NCI-H460 (cell line): ENCODE measurements around the gene TMEM191B. TPM values are rescaled to one million over a fixed set of nuclear protein-coding genes. Genes with fewer than 3 reads are reported as not detected.
"Not testable (repeated sequence)": the region's sequence is repeated elsewhere in the genome, so short reads cannot be mapped to it uniquely, and the experiment has no call there.

Source experiments
- DNase-seq: peaks from one replicate; pipeline ENCODE4 v3.0.0-alpha.2; 2016; ENCODE audit warnings: low read depth; ENCODE audit errors: extremely low read depth
- total RNA-seq: library from RNA; depleted of rRNA; stranded (reverse); fragments of >200 nt; shearing (Covaris generic); gene quantifications from 2 replicates; pipeline ENCODE4 v1.2.3, GENCODE V29; 2014; rRNA removed

TMEM191B gene
- total RNA-seq, 1 experiment from 2014 or later: 0.52 TPM

DNA sequence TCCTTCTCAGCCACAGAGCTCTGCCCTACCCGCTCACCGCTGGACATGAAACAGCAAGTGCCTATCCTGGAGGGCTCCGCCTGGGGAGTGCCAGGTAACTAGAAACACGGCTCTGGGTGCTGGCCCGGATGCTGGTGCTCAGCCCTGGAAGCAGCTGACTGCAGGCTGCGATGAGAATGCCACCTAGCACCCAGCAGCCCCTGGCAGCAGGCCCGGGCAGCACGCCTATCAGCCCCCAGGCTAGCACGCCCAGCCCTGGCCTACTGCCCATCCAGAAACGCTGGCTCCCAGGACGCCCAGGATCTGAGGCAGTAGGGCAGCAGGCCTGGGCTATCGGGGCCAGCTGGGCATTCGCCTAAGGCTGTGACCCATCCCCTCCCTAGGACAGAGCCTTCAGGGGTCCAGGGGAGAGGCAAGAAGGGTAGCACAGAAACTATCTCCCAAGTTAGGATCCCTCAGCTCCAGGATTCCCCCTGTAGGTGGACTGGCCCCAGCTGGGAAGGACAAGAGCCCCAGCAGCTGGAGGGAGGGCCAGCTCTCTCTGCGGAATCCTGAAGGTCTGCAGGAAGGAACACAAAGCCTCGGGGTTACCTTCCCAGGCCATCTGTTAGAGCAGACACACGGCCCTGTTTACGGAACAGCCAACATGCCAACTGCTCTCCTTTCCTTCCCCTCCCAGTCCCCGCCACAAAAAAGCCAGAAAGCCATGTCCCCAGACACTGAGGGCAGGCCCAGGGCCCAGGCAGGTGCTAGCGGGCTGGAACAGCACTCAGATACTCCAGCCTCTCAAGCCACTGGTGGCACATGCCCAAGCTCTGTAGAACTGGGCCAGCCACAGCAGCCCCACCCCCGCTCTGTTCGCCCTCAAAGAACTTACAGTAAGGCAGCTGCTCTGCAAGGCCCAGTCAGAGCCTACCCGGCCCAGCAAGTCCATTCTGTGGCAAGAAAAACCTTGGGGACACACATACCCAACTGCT, 27.0 kb downstream of the TMEM191B start:
- not testable (repeated sequence) for DNase-seq

DNA sequence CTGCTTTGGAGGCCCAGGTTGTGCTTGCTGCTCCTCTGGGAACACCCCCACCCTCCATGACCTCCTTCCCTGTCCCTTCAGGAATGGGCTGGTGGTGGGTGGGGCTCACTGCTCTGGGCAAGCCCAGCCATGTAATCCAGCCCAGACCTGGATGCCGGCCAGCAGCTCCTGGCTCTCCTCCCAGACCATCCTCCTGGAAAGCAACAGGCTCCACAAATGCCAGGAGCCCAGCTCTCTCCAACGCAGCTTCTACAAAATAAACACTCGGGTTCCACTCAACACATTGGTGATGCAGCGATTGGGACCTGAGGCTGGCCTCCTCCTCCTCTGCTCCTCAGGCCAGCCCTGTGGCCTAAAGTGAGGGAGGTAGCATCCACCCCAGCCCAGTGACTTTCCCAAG, 30.9 kb downstream of the TMEM191B start:
- not testable (repeated sequence) for DNase-seq

DNA sequence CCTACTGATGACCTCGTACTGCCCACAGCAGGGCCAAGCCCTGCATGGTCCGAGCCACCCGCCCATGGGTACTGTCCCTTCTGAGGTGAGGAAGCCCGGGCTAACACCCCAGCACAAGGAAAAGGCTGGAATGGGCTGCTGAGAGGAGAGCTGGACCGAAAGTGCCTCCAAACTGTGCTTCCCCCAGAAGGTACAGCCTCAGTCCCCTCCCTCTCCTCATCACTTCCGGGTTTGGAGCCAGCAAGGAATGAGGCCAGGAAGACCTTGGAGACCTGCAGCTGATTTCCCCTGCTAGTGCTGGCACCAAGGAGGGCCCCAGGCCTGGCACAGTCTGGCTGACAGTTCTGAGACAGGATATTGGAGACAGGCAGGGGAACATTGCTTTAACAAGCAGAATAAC, 31.3 kb downstream of the TMEM191B start:
- DNase-seq: not testable (repeated sequence)

DNA sequence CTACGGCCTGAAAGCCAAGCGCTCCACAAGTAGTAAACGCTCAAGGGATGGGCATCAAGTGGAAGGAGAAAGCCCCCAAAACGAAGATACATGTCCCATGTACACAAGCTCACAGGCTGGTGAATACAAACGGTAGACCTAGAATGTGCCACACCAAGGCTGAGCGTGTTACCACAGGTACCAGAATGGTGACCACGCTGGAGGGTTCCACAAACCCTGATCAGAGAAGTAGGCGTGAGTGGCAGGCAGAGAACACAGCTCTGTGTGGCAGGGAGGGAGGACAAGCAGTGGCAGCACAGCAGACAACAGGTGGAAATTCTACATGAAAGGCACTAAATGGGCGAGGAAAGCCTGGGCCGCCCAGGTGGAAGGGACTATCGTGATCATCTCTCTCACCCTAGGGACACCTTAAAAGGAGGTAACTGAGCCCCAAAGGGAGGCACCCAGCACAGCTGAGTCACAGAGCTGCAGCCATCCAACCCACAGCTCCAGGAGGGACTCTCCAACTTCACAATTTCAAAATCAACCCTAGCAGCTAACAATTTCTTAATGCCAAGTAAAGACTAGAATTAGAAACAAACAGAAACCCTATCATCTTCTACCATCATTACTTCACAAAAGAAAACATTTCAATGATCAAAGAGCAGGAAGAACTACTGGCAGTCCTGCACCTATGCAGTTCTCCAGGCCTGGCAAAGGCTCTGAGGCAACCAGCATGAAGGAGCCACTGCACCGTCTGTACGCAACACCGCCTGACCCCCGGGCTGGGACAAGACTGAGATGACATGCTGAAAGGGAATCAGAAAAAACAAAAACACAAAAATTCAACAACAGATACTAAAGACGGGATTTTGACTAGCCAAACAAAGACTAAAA, 32.7 kb downstream of the TMEM191B start:
- DNase-seq: not testable (repeated sequence)

DNA sequence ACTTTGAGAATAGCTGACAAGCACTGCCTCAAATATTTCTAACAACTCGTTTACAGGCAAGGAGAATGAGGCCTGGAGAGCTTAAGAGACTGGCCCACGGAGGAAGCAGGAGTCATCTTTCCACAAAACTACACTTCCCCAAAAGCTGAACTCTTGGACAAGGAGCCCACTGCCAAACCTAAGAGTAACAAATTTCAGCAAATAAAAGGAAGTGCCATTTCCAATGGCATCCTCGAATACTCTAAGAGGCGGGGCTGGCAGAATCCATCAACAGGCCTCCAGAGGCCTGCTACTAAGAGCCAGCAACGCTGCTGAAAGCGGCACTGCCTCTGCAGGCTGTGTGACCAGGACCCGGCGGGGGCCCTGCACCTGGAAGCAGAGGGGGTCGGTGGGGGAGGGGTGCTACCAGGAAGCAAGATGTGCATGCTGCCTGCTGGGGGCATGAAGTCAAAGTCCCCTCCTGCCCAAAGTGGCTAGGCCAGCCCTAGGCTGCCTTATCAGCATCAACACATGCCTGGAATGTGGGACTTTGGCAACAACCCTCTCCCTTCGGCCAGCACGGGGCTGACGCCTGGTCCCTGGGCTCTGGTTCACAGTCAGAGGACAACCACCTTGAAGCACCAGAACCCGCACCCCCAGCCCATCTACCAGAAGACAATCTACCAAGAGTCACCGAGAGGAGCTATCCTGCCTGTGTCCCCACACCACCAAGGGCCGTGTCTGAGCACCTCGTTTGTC, 43.1 kb downstream of the TMEM191B start:
- DNase-seq: not testable (repeated sequence)

DNA sequence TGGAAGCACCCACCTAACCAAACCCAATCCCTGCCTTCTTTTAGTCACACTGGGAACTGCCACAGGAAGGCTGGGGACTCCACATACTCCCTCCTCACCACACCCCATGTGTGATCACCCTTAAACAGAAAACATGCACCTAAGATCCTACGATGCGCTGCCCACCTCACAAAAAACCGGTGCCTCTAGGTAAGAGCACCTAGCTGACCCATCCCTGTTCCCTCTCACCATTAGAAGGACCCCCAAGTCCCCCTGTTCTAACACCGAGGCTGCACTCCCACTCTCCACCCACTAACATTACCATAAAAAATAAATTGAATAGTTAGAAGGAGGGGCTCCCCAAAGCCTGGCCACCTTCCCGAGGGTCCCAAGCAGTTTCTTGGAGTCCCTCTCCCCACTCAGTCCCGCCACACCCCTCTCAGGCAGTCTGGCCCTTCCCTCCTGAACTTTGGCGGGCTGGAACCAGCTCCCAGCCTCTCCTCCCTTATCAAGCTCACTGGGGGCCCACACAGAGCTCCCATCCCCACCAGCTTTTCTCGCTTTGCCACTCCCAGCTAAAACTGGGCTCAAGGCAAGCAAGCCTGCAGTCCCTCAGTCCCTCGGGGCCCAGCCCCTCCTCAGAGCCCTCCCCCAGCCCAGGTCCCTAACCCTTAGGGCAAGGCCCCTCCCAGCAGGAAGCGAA, 46.0 kb downstream of the TMEM191B start:
- DNase-seq: not testable (repeated sequence)

DNA sequence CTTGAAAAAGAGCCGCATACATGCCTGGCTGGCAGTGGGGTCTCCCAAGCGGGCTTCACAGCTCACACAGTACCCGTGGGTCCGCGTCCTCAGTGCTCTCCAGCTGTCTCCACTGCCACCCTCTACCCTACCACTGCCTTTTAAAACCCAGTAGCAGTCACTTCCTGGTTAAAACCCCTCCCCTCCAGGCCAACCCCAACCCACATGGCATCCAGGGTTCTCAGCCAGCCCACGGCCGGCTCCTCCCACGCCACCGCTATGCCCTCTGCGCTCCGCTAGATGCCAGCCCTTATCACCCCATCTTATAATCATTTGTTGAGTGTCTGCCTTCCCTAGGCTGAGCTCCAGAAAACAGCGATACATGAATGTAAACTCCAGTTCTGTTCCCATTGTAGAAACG, 47.0 kb downstream of the TMEM191B start:
- not testable (repeated sequence) for DNase-seq

DNA sequence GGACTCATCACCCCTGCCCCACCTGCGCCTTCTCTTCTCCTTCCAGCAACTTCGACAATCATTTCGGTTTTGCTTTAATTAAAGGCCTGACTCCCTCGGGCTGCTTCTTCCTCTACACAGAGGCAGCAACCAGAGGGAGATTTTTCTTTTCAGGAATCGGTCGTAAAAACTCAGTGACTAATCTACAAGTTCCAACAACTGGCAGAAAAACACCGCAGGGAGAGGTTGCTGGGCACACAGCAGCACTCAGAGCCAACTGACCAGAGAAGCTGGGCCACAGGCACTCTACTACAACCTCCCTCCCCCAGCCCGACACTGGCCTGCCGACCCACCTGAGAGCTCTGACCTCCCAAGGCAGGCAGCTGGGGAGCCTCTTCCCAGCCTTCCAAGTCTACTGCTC, 48.1 kb downstream of the TMEM191B start:
- not testable (repeated sequence) for DNase-seq

DNA sequence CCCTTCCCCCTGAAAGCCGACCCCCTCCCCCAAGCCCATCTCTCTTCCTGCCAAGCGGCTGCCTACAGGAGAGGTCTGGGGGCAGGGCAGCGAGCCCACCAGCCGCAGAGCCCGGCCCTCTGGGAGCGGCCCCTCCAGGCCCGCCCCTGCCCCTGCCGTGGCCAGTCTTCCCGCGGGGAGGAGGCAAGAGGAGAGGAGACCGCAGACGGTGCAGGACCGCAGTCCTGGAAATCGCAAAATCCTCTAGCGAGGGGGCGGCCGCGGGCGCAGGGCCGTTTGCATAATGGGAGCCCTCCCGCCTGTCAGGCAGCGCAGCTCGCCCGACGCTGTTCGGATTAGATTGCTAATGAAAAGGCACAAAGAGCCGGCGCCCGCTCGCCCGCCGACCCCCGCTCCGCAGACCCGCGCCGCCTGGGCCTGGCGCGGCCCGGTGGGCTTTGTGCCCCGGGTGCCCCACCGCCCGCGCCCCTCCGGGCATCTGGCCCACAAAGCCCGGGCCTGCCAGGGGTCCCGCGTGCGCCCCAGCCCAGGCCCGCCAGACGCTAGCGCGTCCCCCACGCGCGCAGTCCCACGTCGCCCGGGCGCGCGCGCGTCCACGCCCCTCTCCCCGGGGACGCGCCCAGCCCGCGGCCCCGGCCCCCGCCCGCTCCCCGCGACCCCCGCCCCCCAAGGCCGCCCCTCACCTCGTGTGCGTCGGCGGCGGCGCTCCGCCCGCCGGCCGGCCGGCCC, 49.7 kb downstream of the TMEM191B start:
- not testable (repeated sequence) for DNase-seq

DNA sequence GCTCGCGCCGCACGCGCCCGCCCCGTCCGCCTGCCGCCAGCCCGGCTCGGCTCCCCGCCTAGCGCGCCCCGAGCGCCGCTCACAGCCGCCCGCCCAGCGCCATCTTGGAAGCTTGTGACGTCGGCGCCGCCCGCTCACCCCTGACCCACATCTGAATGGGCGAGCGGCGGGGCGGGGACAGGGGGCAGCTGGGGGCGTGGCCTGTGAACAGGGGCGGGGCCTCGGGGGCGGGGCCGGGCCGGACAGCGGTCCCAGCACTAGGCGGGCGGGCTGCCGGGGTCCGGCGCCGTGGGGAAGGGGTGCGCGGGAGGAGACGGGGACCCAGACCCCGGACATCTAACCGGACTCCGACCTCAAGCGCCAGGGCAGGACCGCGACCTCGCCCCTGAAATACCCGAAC, 50.2 kb downstream of the TMEM191B start:
- not testable (repeated sequence) for DNase-seq

Other genes with a start within 250 kb of the TMEM191B start
- not detected in 2 replicates for gene GGTLC3, start 9.6 kb upstream of the TMEM191B start, total RNA-seq
- gene RIMBP3, start 84.1 kb downstream of the TMEM191B start, total RNA-seq: 0.72 and 1.1 TPM in 2 replicates